Stimulated activated effector memory CD8-positive, alpha-beta T cell treated with anti-CD3 and anti-CD28 coated beads, Interleukin-12 subunit alpha, Interleukin-12 subunit beta, amount 100 ng/mL, for 72 hours (primary cell): ENCODE measurements around the gene ITSN1.
"Not testable (repeated sequence)": the region's sequence is repeated elsewhere in the genome, so short reads cannot be mapped to it uniquely, and the experiment has no call there.

ENCODE experiments used
- ATAC-seq: fragments of 150-1000 bp; cut with Tn5 transposase; 2 replicates; pipeline ENCODE4 v1.10.0; 2021
- DNase-seq, 2 donors: peaks; one replicate each; pipeline ENCODE4 v3.0.0; 2021 to 2022; ENCODE audit warnings: low spot score in 2 of 2
- H3K27ac Mint-ChIP-seq: one replicate; pipeline ENCODE4 v1.8.0; 2022; ENCODE audit warnings: mild to moderate bottlenecking, mixed read lengths
- H3K36me3 Mint-ChIP-seq: one replicate; pipeline ENCODE4 v1.8.0; 2022; ENCODE audit warnings: mild to moderate bottlenecking, mixed read lengths
- H3K4me1 Mint-ChIP-seq: one replicate; pipeline ENCODE4 v1.8.0; 2022; ENCODE audit warnings: mixed read lengths
- H3K4me3 Mint-ChIP-seq: one replicate; pipeline ENCODE4 v1.8.0; 2022; ENCODE audit warnings: mild to moderate bottlenecking, mixed read lengths
- H3K9me3 Mint-ChIP-seq: one replicate; pipeline ENCODE4 v1.8.0; 2022; ENCODE audit warnings: mixed read lengths

The ITSN1 gene

GRCh38 chr21:33721081-33721480 is 78.8 kb downstream of the ITSN1 start:
- Mint-ChIP-seq H3K4me1 (no peaks in the 10 kb centered on the region), H3K27ac (no peak overlapping the region)

GRCh38 chr21:33729139-33729538 is 86.8 kb downstream of the ITSN1 start:
- H3K9me3 Mint-ChIP-seq, H3K4me1 Mint-ChIP-seq, H3K4me3 Mint-ChIP-seq: not testable (repeated sequence)

More at GRCh38 chr21:33721081-33721480, 78.8 kb downstream of the ITSN1 start:
- no peak overlapping the region for H3K4me3 Mint-ChIP-seq
- no peaks in the 10 kb centered on the region for H3K9me3 Mint-ChIP-seq
- ATAC-seq (no peak), DNase-seq (no peak)
- H3K36me3 Mint-ChIP-seq, result no peaks in the 10 kb centered on the region

GRCh38 chr21:33729641-33730040 is 87.3 kb downstream of the ITSN1 start:
- no peaks in the 10 kb centered on the region for H3K4me1 Mint-ChIP-seq
- H3K9me3 Mint-ChIP-seq, result no peaks in the 10 kb centered on the region
- ATAC-seq, result no peak
- no peak for DNase-seq
- H3K36me3 Mint-ChIP-seq, result no peaks in the 10 kb centered on the region
- no peak overlapping the region for H3K4me3 Mint-ChIP-seq
- H3K27ac Mint-ChIP-seq, result no peak overlapping the region

More at GRCh38 chr21:33729139-33729538, 86.8 kb downstream of the ITSN1 start:
- not testable (repeated sequence) for DNase-seq, H3K27ac Mint-ChIP-seq, ATAC-seq, H3K36me3 Mint-ChIP-seq

- DNase-seq, result no peak
- Mint-ChIP-seq H3K36me3 (no peaks in the 10 kb centered on the region), H3K9me3 (no peaks in the 10 kb centered on the region), H3K27ac (no peak overlapping the region), H3K4me3 (no peak overlapping the region), H3K4me1 (no peaks in the 10 kb centered on the region)
- ATAC-seq, result no peak
Observed at GRCh38 chr21:33731447-33731846, 89.1 kb downstream of the ITSN1 start.

GRCh38 chr21:33732038-33732437 is 89.7 kb downstream of the ITSN1 start:
- H3K4me1 Mint-ChIP-seq, result no peaks in the 10 kb centered on the region
- DNase-seq, result no peak
- ATAC-seq, result no peak
- H3K27ac Mint-ChIP-seq, result no peak overlapping the region
- H3K36me3 Mint-ChIP-seq, result no peaks in the 10 kb centered on the region
- no peaks in the 10 kb centered on the region for H3K9me3 Mint-ChIP-seq
- no peak overlapping the region for H3K4me3 Mint-ChIP-seq

GRCh38 chr21:33733601-33734000 is 91.3 kb downstream of the ITSN1 start:
- ATAC-seq, result no peak
- Mint-ChIP-seq H3K9me3 (no peaks in the 10 kb centered on the region), H3K27ac (no peak overlapping the region), H3K4me3 (no peak overlapping the region), H3K36me3 (no peaks in the 10 kb centered on the region), H3K4me1 (no peaks in the 10 kb centered on the region)
- no peak for DNase-seq

- Mint-ChIP-seq H3K4me1 (no peaks in the 10 kb centered on the region), H3K4me3 (no peak overlapping the region), H3K27ac (no peak overlapping the region), H3K9me3 (no peaks in the 10 kb centered on the region), H3K36me3 (no peaks in the 10 kb centered on the region)
- DNase-seq, result no peak
- ATAC-seq, result no peak
Observed at GRCh38 chr21:33734291-33734690, 92.0 kb downstream of the ITSN1 start.

GRCh38 chr21:33734818-33735217 is 92.5 kb downstream of the ITSN1 start:
- Mint-ChIP-seq H3K27ac (no peak overlapping the region), H3K36me3 (no peaks in the 10 kb centered on the region), H3K4me1 (no peaks in the 10 kb centered on the region), H3K4me3 (no peak overlapping the region), H3K9me3 (no peaks in the 10 kb centered on the region)
- ATAC-seq (no peak), DNase-seq (no peak)

GRCh38 chr21:33736569-33736968 is 94.3 kb downstream of the ITSN1 start:
- Mint-ChIP-seq H3K27ac (no peak overlapping the region), H3K36me3 (no peaks in the 10 kb centered on the region), H3K9me3 (no peaks in the 10 kb centered on the region), H3K4me1 (no peaks in the 10 kb centered on the region), H3K4me3 (no peak overlapping the region)
- DNase-seq, result no peak
- ATAC-seq, result no peak

GRCh38 chr21:33739701-33740100 is 97.4 kb downstream of the ITSN1 start:
- no peaks in the 10 kb centered on the region for H3K4me1 Mint-ChIP-seq

GRCh38 chr21:33747420-33747819 is 105.1 kb downstream of the ITSN1 start:
- Mint-ChIP-seq H3K4me1 (no peaks in the 10 kb centered on the region), H3K9me3 (peaks cover 17% of the 10 kb centered on the region), H3K27ac (no peak overlapping the region), H3K36me3 (no peaks in the 10 kb centered on the region), H3K4me3 (no peak overlapping the region)
- ATAC-seq, result no peak
- no peak for DNase-seq

More at GRCh38 chr21:33739701-33740100, 97.4 kb downstream of the ITSN1 start:
- no peak overlapping the region for H3K27ac Mint-ChIP-seq
- no peaks in the 10 kb centered on the region for H3K9me3 Mint-ChIP-seq
- DNase-seq (no peak), ATAC-seq (no peak)
- no peak overlapping the region for H3K4me3 Mint-ChIP-seq
- no peaks in the 10 kb centered on the region for H3K36me3 Mint-ChIP-seq

GRCh38 chr21:33748903-33749302 is 106.6 kb downstream of the ITSN1 start:
- no peak for DNase-seq
- Mint-ChIP-seq H3K36me3 (no peaks in the 10 kb centered on the region), H3K9me3 (peaks cover 17% of the 10 kb centered on the region), H3K27ac (no peak overlapping the region), H3K4me3 (no peak overlapping the region), H3K4me1 (no peaks in the 10 kb centered on the region)
- no peak for ATAC-seq

GRCh38 chr21:33750017-33750416 is 107.7 kb downstream of the ITSN1 start:
- ATAC-seq (no peak), DNase-seq (no peak)
- Mint-ChIP-seq H3K9me3 (peaks cover 17% of the 10 kb centered on the region), H3K4me3 (no peak overlapping the region), H3K27ac (no peak overlapping the region), H3K36me3 (no peaks in the 10 kb centered on the region), H3K4me1 (no peaks in the 10 kb centered on the region)

- Mint-ChIP-seq H3K4me3 (no peak overlapping the region), H3K9me3 (peaks cover 16% of the 10 kb centered on the region), H3K27ac (no peak overlapping the region), H3K4me1 (no peaks in the 10 kb centered on the region), H3K36me3 (no peaks in the 10 kb centered on the region)
- DNase-seq (no peak), ATAC-seq (no peak)
Observed at GRCh38 chr21:33751120-33751519, 108.8 kb downstream of the ITSN1 start.

GRCh38 chr21:33751533-33751932 is 109.2 kb downstream of the ITSN1 start:
- Mint-ChIP-seq H3K4me1 (no peaks in the 10 kb centered on the region), H3K4me3 (no peak overlapping the region), H3K36me3 (no peaks in the 10 kb centered on the region), H3K27ac (no peak overlapping the region), H3K9me3 (peaks cover 11% of the 10 kb centered on the region)
- no peak for ATAC-seq
- DNase-seq, result no peak

- H3K36me3 Mint-ChIP-seq, result no peaks in the 10 kb centered on the region
- no peak overlapping the region for H3K4me3 Mint-ChIP-seq
- no peak overlapping the region for H3K27ac Mint-ChIP-seq
- no peak for ATAC-seq
- DNase-seq, result no peak
- no peaks in the 10 kb centered on the region for H3K4me1 Mint-ChIP-seq
- H3K9me3 Mint-ChIP-seq, result peaks cover 4% of the 10 kb centered on the region
Observed at GRCh38 chr21:33752260-33752659, 110.0 kb downstream of the ITSN1 start.

GRCh38 chr21:33753886-33754285 is 111.6 kb downstream of the ITSN1 start:
- ATAC-seq, result no peak
- no peak for DNase-seq
- Mint-ChIP-seq H3K4me3 (no peak overlapping the region), H3K4me1 (no peaks in the 10 kb centered on the region), H3K27ac (no peak overlapping the region), H3K36me3 (no peaks in the 10 kb centered on the region), H3K9me3 (no peaks in the 10 kb centered on the region)
